WERI-Rb-1 (cell line): ENCODE results near the gene LRFN2.
A peak's percentile ranks its signal among the peaks of the same experiment; 100 is the strongest.

Source experiments
- DNase-seq: peaks from one replicate; pipeline ENCODE4 v3.0.0-alpha.2; 2020
- H3K27ac ChIP-seq: fragments of 250-450 bp; sonication (Bioruptor Pico); 2 replicates; pipeline ENCODE4 v1.5.1; 2020; ENCODE audit warnings: mild to moderate bottlenecking, moderate library complexity
- H3K27me3 ChIP-seq: fragments of 250-450 bp; sonication (Bioruptor Pico); 2 replicates; pipeline ENCODE4 v1.5.1; 2021; ENCODE audit warnings: mild to moderate bottlenecking, low read depth, moderate library complexity; ENCODE audit not compliant: insufficient read depth, severe bottlenecking
- H3K36me3 ChIP-seq: fragments of 250-450 bp; sonication (Bioruptor Pico); 2 replicates; pipeline ENCODE4 v1.5.1; 2020; ENCODE audit warnings: mild to moderate bottlenecking, moderate library complexity
- H3K4me3 ChIP-seq: 2 replicates; pipeline ENCODE4 v1.5.1; 2011; ENCODE audit warnings: low read depth, mild to moderate bottlenecking, control low read depth, low read length
- H3K9me3 ChIP-seq: fragments of 250-450 bp; sonication (Bioruptor Pico); 2 replicates; pipeline ENCODE4 v1.5.1; 2021; ENCODE audit warnings: mild to moderate bottlenecking, moderate library complexity; ENCODE audit not compliant: severe bottlenecking
- CTCF ChIP-seq: IDR thresholded peaks from 2 replicates; pipeline ENCODE4 v1.5.1; 2011; ENCODE audit warnings: low read depth, mild to moderate bottlenecking, control low read depth, inconsistent platforms, low read length

Gene LRFN2

GRCh38 chr6:40391086-40391485 lies 196.1 kb downstream of the LRFN2 start:
- Histone ChIP-seq H3K9me3 (no peaks in the 10 kb centered on the region), H3K36me3 (no peaks in the 10 kb centered on the region), H3K27ac (no peak overlapping the region), H3K27me3 (no peaks in the 10 kb centered on the region), H3K4me3 (no peak overlapping the region)
- DNase-seq = no peak
- TF ChIP-seq CTCF = no peak

- H3K9me3 ChIP-seq = no peaks in the 10 kb centered on the region
- H3K36me3 ChIP-seq = no peaks in the 10 kb centered on the region
- no peaks in the 10 kb centered on the region for H3K27me3 ChIP-seq
- DNase-seq = peak; percentile 5
- no peak for TF ChIP-seq CTCF
- H3K27ac ChIP-seq = no peak overlapping the region
- no peak overlapping the region for H3K4me3 ChIP-seq
Measured at GRCh38 chr6:40390144-40390800, 196.9 kb downstream of the LRFN2 start.

- H3K27me3 ChIP-seq = no peaks in the 10 kb centered on the region
- no peak overlapping the region for H3K4me3 ChIP-seq
- H3K27ac ChIP-seq = no peak overlapping the region
- no peaks in the 10 kb centered on the region for H3K9me3 ChIP-seq
- no peaks in the 10 kb centered on the region for H3K36me3 ChIP-seq
- DNase-seq = peak; percentile 0
- TF ChIP-seq CTCF = no peak
Measured at GRCh38 chr6:40389254-40389653, 197.9 kb downstream of the LRFN2 start.

GRCh38 chr6:40387871-40388264 lies 199.3 kb downstream of the LRFN2 start:
- no peak overlapping the region for H3K27ac ChIP-seq
- no peak for TF ChIP-seq CTCF
- H3K9me3 ChIP-seq = no peaks in the 10 kb centered on the region
- no peaks in the 10 kb centered on the region for H3K36me3 ChIP-seq
- peak; percentile 4 for DNase-seq
- no peak overlapping the region for H3K4me3 ChIP-seq
- H3K27me3 ChIP-seq = no peaks in the 10 kb centered on the region

- peak; percentile 5 for DNase-seq
- no peak for TF ChIP-seq CTCF
- Histone ChIP-seq H3K27me3 (no peaks in the 10 kb centered on the region), H3K4me3 (no peak overlapping the region), H3K9me3 (no peaks in the 10 kb centered on the region), H3K36me3 (no peaks in the 10 kb centered on the region), H3K27ac (no peak overlapping the region)
Measured at GRCh38 chr6:40387127-40387870, 199.9 kb downstream of the LRFN2 start.
